DND-41 (cell line): ENCODE results near the gene FOXN1.

Source experiments
- ATAC-seq: fragments of 200-7000 bp; cut with Tn5 transposase; 3 replicates; pipeline ENCODE4 v1.9.1; 2021; ENCODE audit warnings: low read depth; ENCODE audit not compliant: insufficient read depth
- DNase-seq: peaks from one replicate; pipeline ENCODE4 v3.0.0-alpha.2; 2020
- H2AFZ ChIP-seq: 2 replicates; pipeline ENCODE4 v1.6.0; 2012; ENCODE audit warnings: low read depth, low read length
- H3K27ac ChIP-seq: 2 replicates; pipeline ENCODE4 v1.5.1; 2012; ENCODE audit warnings: low read length, inconsistent platforms
- H3K27me3 ChIP-seq: fragments of 200-600 bp; sonication (generic); 2 replicates; pipeline ENCODE4 v1.6.0; 2012; ENCODE audit warnings: low read length, mild to moderate bottlenecking, inconsistent platforms; ENCODE audit not compliant: insufficient read depth, poor library complexity
- H3K36me3 ChIP-seq: 2 replicates; pipeline ENCODE4 v1.5.1; 2012; ENCODE audit warnings: low read length, inconsistent platforms; ENCODE audit not compliant: insufficient read depth
- H3K4me1 ChIP-seq: 2 replicates; pipeline ENCODE4 v1.5.1; 2012; ENCODE audit warnings: mild to moderate bottlenecking, low read length; ENCODE audit not compliant: insufficient read depth
- H3K4me2 ChIP-seq: 2 replicates; pipeline ENCODE4 v1.6.0; 2012; ENCODE audit warnings: mild to moderate bottlenecking, moderate library complexity, low read length, inconsistent platforms; ENCODE audit not compliant: insufficient read depth
- H3K4me3 ChIP-seq, 2 experiments: fragments of 200-600 bp in 1 of 2; shearing (Covaris generic) in 1 of 2; 2 replicates each; pipeline ENCODE4 v1.5.1; 2012 to 2016; ENCODE audit warnings: inconsistent platforms in 2 of 2, low read length in 2 of 2, mild to moderate bottlenecking in 2 of 2, low read depth in 1 of 2, moderate library complexity in 1 of 2
- H3K79me2 ChIP-seq: 2 replicates; pipeline ENCODE4 v1.6.0; 2012; ENCODE audit warnings: low read length, inconsistent platforms; ENCODE audit not compliant: insufficient read depth
- H3K9ac ChIP-seq: 2 replicates; pipeline ENCODE4 v1.6.0; 2012; ENCODE audit warnings: low read depth, mild to moderate bottlenecking, inconsistent platforms, low read length, moderate library complexity
- H3K9me3 ChIP-seq: 2 replicates; pipeline ENCODE4 v1.5.1; 2012; ENCODE audit warnings: low read length, moderate library complexity, mild to moderate bottlenecking, inconsistent platforms; ENCODE audit not compliant: insufficient read depth, severe bottlenecking
- H4K20me1 ChIP-seq: 2 replicates; pipeline ENCODE4 v1.6.0; 2012; ENCODE audit warnings: low read length; ENCODE audit not compliant: insufficient read depth
- EZH2 ChIP-seq: IDR thresholded peaks from 3 replicates; pipeline ENCODE4 v1.6.1; 2012; ENCODE audit warnings: borderline replicate concordance, low read depth, mild to moderate bottlenecking, moderate library complexity, low read length, inconsistent platforms; ENCODE audit not compliant: severe bottlenecking
- TF ChIP-seq, protein P1 (sequence below): IDR thresholded peaks from 2 replicates; pipeline ENCODE4 v1.5.1; 2012; ENCODE audit warnings: borderline replicate concordance, low read length, moderate library complexity, mild to moderate bottlenecking; ENCODE audit not compliant: poor library complexity, severe bottlenecking; ENCODE audit errors: extremely low read depth

FOXN1 gene

DNA sequence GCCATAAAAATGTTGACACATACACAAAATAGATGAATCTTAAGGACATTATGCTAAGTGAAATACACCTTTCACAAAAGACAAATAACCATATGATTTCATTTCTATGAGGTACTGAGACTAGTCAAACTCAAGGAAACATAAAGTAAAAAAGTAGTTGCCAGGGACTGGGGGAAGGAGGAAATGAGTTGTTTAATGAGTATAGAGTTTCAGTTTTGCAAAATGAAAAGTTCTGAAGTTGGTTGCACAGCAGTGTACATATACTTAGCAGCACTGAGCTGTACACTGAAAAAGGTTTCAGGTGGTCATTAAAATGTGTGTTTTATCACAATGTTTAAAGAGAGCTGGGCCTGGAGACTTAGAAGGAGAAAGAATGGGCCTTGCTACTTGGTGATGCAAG lies 37.4 kb upstream of the FOXN1 start:
- Histone ChIP-seq H3K27ac (no peak overlapping the region), H3K27me3 (peaks cover 18% of the 10 kb centered on the region), H3K4me1 (no peaks in the 10 kb centered on the region), H3K9ac (no peak overlapping the region), H3K9me3 (no peaks in the 10 kb centered on the region), H3K36me3 (no peaks in the 10 kb centered on the region), H3K4me3 (no peak overlapping the region), H3K79me2 (no peaks in the 10 kb centered on the region), H2AFZ (no peak overlapping the region), H4K20me1 (no peaks in the 10 kb centered on the region), H3K4me2 (no peak overlapping the region)
- DNase-seq (no peak), ATAC-seq (no peak)
- no peak for TF ChIP-seq EZH2
- TF ChIP-seq, protein P1, sequence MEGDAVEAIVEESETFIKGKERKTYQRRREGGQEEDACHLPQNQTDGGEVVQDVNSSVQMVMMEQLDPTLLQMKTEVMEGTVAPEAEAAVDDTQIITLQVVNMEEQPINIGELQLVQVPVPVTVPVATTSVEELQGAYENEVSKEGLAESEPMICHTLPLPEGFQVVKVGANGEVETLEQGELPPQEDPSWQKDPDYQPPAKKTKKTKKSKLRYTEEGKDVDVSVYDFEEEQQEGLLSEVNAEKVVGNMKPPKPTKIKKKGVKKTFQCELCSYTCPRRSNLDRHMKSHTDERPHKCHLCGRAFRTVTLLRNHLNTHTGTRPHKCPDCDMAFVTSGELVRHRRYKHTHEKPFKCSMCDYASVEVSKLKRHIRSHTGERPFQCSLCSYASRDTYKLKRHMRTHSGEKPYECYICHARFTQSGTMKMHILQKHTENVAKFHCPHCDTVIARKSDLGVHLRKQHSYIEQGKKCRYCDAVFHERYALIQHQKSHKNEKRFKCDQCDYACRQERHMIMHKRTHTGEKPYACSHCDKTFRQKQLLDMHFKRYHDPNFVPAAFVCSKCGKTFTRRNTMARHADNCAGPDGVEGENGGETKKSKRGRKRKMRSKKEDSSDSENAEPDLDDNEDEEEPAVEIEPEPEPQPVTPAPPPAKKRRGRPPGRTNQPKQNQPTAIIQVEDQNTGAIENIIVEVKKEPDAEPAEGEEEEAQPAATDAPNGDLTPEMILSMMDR: no peak

GRCh38 chr17:28469376-28469775 lies 36.8 kb upstream of the FOXN1 start:
- DNase-seq (no peak), ATAC-seq (no peak)
- no peaks in the 10 kb centered on the region for H3K36me3 ChIP-seq
- H3K4me2 ChIP-seq: no peak overlapping the region
- no peak overlapping the region for H3K9ac ChIP-seq
- no peaks in the 10 kb centered on the region for H3K4me1 ChIP-seq
- H4K20me1 ChIP-seq: no peaks in the 10 kb centered on the region
- H2AFZ ChIP-seq: no peak overlapping the region
- no peak for TF ChIP-seq EZH2
- TF ChIP-seq, protein P1: no peak
- H3K9me3 ChIP-seq: no peaks in the 10 kb centered on the region
- no peak overlapping the region for H3K4me3 ChIP-seq
- no peak overlapping the region for H3K27ac ChIP-seq
- H3K79me2 ChIP-seq: no peaks in the 10 kb centered on the region
- H3K27me3 ChIP-seq: peaks cover 20% of the 10 kb centered on the region

DNA sequence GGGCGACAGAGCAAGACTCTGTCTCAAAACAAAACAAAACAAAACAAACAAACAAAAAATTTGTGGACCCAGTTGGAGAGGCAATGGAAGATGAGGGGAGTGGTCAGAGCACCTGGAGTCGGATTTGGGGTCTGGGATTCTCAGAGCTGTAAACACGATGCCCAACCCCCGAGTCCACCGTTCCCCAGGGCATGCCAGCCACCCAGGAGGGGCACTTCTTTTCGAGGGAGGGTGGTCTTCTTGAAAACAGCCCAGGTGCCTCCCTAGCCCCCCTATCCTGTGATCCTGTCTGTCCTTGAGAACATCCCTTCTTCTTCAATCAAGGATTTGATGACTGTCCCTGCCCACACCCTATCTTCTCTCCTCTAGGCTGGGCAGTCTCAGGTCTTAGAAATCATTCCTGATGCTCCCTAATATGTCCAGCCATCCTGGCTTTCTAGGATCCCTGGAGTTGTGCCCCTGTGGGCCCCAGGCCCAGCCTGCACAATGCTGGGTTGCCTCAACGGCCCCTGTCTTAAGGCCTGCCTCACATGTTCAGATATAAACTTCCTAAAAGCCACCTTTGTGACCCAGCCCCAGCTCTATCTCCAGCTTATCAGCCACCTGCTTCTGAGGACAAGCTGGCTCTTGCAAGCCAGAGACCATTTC lies 35.8 kb upstream of the FOXN1 start:
- Histone ChIP-seq H2AFZ (no peak overlapping the region), H3K9ac (no peak overlapping the region)

More for the DNA sequence above, 35.8 kb upstream of the FOXN1 start:
- H3K4me3 ChIP-seq: no peak overlapping the region
- no peaks in the 10 kb centered on the region for H4K20me1 ChIP-seq
- H3K4me2 ChIP-seq: no peak overlapping the region
- H3K4me1 ChIP-seq: no peaks in the 10 kb centered on the region
- DNase-seq (no peak), ATAC-seq (no peak)
- no peaks in the 10 kb centered on the region for H3K9me3 ChIP-seq
- no peak overlapping the region for H3K27ac ChIP-seq
- TF ChIP-seq, protein P1: no peak
- no peak for TF ChIP-seq EZH2
- H3K79me2 ChIP-seq: no peaks in the 10 kb centered on the region
- no peaks in the 10 kb centered on the region for H3K36me3 ChIP-seq
- H3K27me3 ChIP-seq: peaks cover 20% of the 10 kb centered on the region
